Right lobe of liver (tissue), 4 donors: ENCODE results near the gene CC2D1A.

ENCODE experiments used
- POLR2A ChIP-seq: fragments of 450-650 bp; IDR thresholded peaks from one replicate; pipeline ENCODE4 v1.6.1; 2017; ENCODE audit warnings: antibody characterized with exemption, mild to moderate bottlenecking
- TF ChIP-seq, protein P1 (sequence below), 4 donors: fragments of 200-600 bp in 3 of 4; fragments of 450-650 bp in 1 of 4; IDR thresholded peaks; one replicate each; pipeline versions ENCODE4 v1.5.1 to v1.8.0; 2016 to 2022; ENCODE audit warnings: antibody characterized with exemption in 4 of 4, mild to moderate bottlenecking in 2 of 4
- donor health status: DM: no; HTN: no; CAD: no.
- donor health status: DM: no; HTN: no; CAD: no.
- donor health status: DM: no; HTN: yes; CAD: no.

DNA sequence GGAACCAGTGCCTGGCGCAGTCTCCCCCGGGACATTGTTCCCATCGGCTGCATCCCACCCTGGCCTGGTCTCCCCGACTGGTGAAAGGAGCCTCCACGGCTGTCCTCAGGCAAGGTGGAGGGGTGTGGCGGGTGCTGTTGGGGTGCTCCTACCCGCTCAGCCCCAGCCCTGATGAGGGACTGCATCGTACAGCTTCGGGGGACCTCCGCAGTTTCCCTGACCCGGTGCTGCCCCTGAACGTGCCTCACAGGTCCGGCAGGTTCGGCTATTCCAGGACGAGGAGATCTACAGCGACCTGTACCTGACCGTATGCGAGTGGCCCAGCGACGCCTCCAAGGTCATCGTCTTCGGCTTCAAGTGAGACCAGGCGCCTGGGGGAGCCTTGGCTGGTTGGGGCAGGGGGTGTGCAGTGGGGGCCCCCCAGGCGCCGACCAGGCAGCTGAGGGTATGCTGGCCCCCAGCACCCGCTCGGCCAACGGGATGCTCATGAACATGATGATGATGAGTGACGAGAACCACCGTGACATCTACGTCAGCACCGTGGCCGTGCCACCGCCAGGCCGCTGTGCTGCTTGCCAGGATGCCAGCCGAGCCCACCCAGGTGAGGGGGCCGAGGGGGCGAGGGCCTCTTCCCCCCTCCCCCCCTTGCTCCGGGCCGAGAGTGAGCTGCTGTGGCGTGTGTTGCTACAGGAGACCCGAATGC is 49.8 kb downstream of the CC2D1A start:
- TF ChIP-seq, protein P1, sequence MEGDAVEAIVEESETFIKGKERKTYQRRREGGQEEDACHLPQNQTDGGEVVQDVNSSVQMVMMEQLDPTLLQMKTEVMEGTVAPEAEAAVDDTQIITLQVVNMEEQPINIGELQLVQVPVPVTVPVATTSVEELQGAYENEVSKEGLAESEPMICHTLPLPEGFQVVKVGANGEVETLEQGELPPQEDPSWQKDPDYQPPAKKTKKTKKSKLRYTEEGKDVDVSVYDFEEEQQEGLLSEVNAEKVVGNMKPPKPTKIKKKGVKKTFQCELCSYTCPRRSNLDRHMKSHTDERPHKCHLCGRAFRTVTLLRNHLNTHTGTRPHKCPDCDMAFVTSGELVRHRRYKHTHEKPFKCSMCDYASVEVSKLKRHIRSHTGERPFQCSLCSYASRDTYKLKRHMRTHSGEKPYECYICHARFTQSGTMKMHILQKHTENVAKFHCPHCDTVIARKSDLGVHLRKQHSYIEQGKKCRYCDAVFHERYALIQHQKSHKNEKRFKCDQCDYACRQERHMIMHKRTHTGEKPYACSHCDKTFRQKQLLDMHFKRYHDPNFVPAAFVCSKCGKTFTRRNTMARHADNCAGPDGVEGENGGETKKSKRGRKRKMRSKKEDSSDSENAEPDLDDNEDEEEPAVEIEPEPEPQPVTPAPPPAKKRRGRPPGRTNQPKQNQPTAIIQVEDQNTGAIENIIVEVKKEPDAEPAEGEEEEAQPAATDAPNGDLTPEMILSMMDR (IDR thresholded peaks at IDR 0.05), result no peak
- no peak for TF ChIP-seq POLR2A
